GM20000 (cell line): Measurements from ENCODE around the gene ABCB11.

Experiments
- DNase-seq: peaks from one replicate; pipeline ENCODE4 v3.0.0; 2012; ENCODE audit warnings: low spot score
- CTCF ChIP-seq: IDR thresholded peaks from 2 replicates; pipeline ENCODE4 v1.5.1; 2012; ENCODE audit warnings: mild to moderate bottlenecking, control low read depth; ENCODE audit errors: extremely low read depth, missing control alignments

Gene ABCB11

GRCh38 chr2:168912901-168913369, 118.2 kb downstream of the ABCB11 start:
- no peak for DNase-seq
- no peak for TF ChIP-seq CTCF

GRCh38 chr2:168912466-168912865, 118.7 kb downstream of the ABCB11 start:
- TF ChIP-seq CTCF = no peak
- DNase-seq = no peak

- TF ChIP-seq CTCF = no peak
- DNase-seq = no peak
Observed at GRCh38 chr2:168910330-168910729, 120.8 kb downstream of the ABCB11 start.

GRCh38 chr2:168907940-168908662, 123.0 kb downstream of the ABCB11 start:
- DNase-seq = no peak
- TF ChIP-seq CTCF = no peak

- TF ChIP-seq CTCF = no peak
- no peak for DNase-seq
Observed at GRCh38 chr2:168904358-168904757, 126.8 kb downstream of the ABCB11 start.

DNA sequence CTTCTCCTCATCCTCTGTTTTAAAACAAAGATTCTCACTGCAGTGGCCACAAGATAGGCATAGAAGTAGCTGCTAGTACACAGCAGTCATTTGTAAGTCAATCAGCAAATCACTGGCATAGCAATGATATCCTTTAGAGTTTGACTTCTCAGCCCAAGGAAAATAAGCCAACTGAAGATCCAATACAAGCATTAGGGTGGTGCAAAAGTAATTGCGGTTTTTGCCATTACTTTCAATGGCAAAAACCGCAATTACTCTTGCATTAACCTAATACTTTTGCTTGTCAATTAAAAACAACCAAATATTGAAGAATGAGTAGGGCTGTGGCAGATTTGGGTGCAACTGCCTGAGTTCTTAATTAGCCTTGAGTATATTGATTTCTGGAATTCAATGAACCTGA, 127.2 kb downstream of the ABCB11 start:
- no peak for DNase-seq
- no peak for TF ChIP-seq CTCF

DNA sequence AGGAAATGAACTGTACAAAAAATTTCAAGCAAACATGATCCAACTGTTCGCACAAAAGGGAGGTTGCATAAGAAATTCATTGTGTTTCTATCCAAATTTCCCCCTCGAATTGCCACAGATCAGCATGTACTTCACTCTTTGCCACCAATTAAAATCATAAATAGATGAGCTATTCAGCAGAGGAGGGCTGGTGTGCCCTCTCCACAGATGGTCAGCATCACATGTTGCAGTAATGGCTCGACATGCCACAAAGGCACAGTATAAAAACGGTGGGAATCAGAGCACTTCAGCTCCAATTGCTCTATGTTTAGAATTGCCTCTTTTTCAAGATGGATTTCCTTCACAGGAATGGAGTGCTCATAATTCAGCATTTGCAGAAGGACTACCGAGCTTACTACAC, 130.1 kb downstream of the ABCB11 start, which contains the start of gene G6PC2:
G6PC2 (plus strand) TSS at position 289 of the 400 bp plus-strand sequence; CDS start at position 330, 41 bp downstream.
- TF ChIP-seq CTCF = no peak
- DNase-seq = no peak
